RPMI8226 (cell line): ENCODE data around the gene KCNIP3.
"Not testable (repeated sequence)": the region's sequence is repeated elsewhere in the genome, so short reads cannot be mapped to it uniquely, and the experiment has no call there.

ENCODE experiments used
- DNase-seq: peaks from one replicate; pipeline ENCODE4 v3.0.0-alpha.2; 2015

KCNIP3 gene

GRCh38 chr2:95349568-95350322, 52.6 kb downstream of the KCNIP3 start:
- DNase-seq, result no peak

- DNase-seq, result no peak
Observed at GRCh38 chr2:95350368-95350767, 53.2 kb downstream of the KCNIP3 start.

- no peak for DNase-seq
Observed at GRCh38 chr2:95350774-95351597, 53.8 kb downstream of the KCNIP3 start.

GRCh38 chr2:95351598-95351915, 54.4 kb downstream of the KCNIP3 start:
- DNase-seq, result no peak

- DNase-seq, result no peak
Observed at GRCh38 chr2:95352310-95353054, 55.3 kb downstream of the KCNIP3 start.

- DNase-seq, result no peak
Observed at GRCh38 chr2:95353055-95353575, 56.0 kb downstream of the KCNIP3 start.

GRCh38 chr2:95353613-95354468, 56.7 kb downstream of the KCNIP3 start:
- no peak for DNase-seq

- no peak for DNase-seq
Observed at GRCh38 chr2:95354469-95354901, 57.3 kb downstream of the KCNIP3 start.

- DNase-seq, result no peak
Observed at GRCh38 chr2:95354925-95355324, 57.8 kb downstream of the KCNIP3 start.

GRCh38 chr2:95355486-95355885, 58.3 kb downstream of the KCNIP3 start:
- not testable (repeated sequence) for DNase-seq

GRCh38 chr2:95356821-95357700, 59.9 kb downstream of the KCNIP3 start:
- DNase-seq, result no peak

- DNase-seq, result no peak
Observed at GRCh38 chr2:95357717-95358280, 60.7 kb downstream of the KCNIP3 start.

- no peak for DNase-seq
Observed at GRCh38 chr2:95359031-95359430, 61.9 kb downstream of the KCNIP3 start.

- no peak for DNase-seq
Observed at GRCh38 chr2:95359501-95359930, 62.4 kb downstream of the KCNIP3 start.

- DNase-seq, result no peak
Observed at GRCh38 chr2:95361216-95361980, 64.3 kb downstream of the KCNIP3 start.

GRCh38 chr2:95362486-95362885, 65.3 kb downstream of the KCNIP3 start:
- no peak for DNase-seq

- DNase-seq, result no peak
Observed at GRCh38 chr2:95366514-95366913, 69.4 kb downstream of the KCNIP3 start.

GRCh38 chr2:95372216-95372829, 75.2 kb downstream of the KCNIP3 start:
- DNase-seq, result no peak

GRCh38 chr2:95372845-95373244, 75.7 kb downstream of the KCNIP3 start:
- DNase-seq, result no peak

GRCh38 chr2:95374029-95374428, 76.9 kb downstream of the KCNIP3 start:
- no peak for DNase-seq
